Activated T-helper 2 cell treated with anti-CD3 and anti-CD28 coated beads, Interferon-gamma antibody, Interleukin-2, Interleukin-4, amounts not matched to agents 10 μg/mL and 5 μg/mL and 100 μg/mL, durations not matched to agents 14 hours and 24 hours and 36 hours (primary cell): ENCODE measurements around the gene RNF115. TPM values are rescaled to one million over a fixed set of nuclear protein-coding genes. Genes with fewer than 3 reads are reported as not detected.

Experiments used
- DNase-seq: peaks from one replicate; pipeline ENCODE4 v3.0.0; 2021; ENCODE audit warnings: low spot score
- H3K27ac Mint-ChIP-seq: one replicate; pipeline ENCODE4 v1.8.0; 2021; ENCODE audit warnings: mixed read lengths
- H3K27me3 Mint-ChIP-seq: one replicate; pipeline ENCODE4 v1.8.0; 2021; ENCODE audit warnings: low read depth, mixed read lengths
- H3K36me3 Mint-ChIP-seq: one replicate; pipeline ENCODE4 v1.8.0; 2021; ENCODE audit warnings: low read depth, mixed read lengths
- H3K4me1 Mint-ChIP-seq: one replicate; pipeline ENCODE4 v1.8.0; 2021; ENCODE audit warnings: low read depth, mixed read lengths
- H3K4me3 Mint-ChIP-seq: one replicate; pipeline ENCODE4 v1.8.0; 2021; ENCODE audit warnings: low read depth, mild to moderate bottlenecking, moderate library complexity, mixed read lengths
- H3K9me3 Mint-ChIP-seq: one replicate; pipeline ENCODE4 v1.8.0; 2021; ENCODE audit warnings: mixed read lengths
- intact Hi-C: fragments of 100-400 bp; cut with micrococcal nuclease; formaldehyde crosslinking; loops from one replicate; pipeline ENCODE4 v1.15.1; 2023
- total RNA-seq: library from RNA; stranded (reverse); gene quantifications from 2 replicates; pipeline ENCODE4 v1.2.3, GENCODE V29; 2022

RNF115 gene
- total RNA-seq, 1 donor from 2014 or later: 15.5 TPM

DNA sequence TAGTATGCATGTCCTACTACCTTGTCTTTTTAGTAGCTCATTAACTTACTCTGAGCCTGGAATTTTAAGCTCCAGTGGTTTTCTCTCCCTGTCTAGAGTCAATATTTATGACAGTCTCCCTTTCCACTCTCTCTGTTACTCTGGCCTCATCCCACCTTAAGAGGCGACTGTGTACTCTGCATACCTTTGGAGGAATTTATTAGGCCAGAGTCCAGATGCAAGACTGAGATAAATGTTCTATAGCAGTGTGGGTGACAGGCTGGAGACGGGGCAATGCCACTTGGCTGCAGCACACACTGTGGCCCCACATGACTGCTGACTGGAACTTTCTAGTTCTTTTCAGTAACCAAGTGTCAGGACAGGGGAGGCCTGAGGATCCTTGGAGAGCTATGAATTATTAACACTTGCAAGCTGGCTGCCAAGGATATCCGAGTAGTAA, 112.7 kb downstream of the RNF115 start:
- H3K9me3 Mint-ChIP-seq: no peaks in the 10 kb centered on the region
- H3K27ac Mint-ChIP-seq: no peak overlapping the region
- H3K4me3 Mint-ChIP-seq: no peak overlapping the region
- peaks cover 4% of the 10 kb centered on the region for H3K4me1 Mint-ChIP-seq
- DNase-seq: no peak
- no peaks in the 10 kb centered on the region for H3K36me3 Mint-ChIP-seq
- H3K27me3 Mint-ChIP-seq: peaks cover 8% of the 10 kb centered on the region
- intact Hi-C loops: no loop called here

- Mint-ChIP-seq H3K27me3 (peaks cover 10% of the 10 kb centered on the region), H3K4me1 (peaks cover 4% of the 10 kb centered on the region), H3K9me3 (no peaks in the 10 kb centered on the region), H3K36me3 (no peaks in the 10 kb centered on the region), H3K27ac (no peak overlapping the region), H3K4me3 (no peak overlapping the region)
- no peak for DNase-seq
- intact Hi-C loops: no loop called here
Observed at GRCh38 chr1:145710291-145711027, 113.4 kb downstream of the RNF115 start.

- no peak for DNase-seq
- Mint-ChIP-seq H3K27me3 (peaks cover 21% of the 10 kb centered on the region), H3K36me3 (no peaks in the 10 kb centered on the region), H3K4me3 (no peak overlapping the region), H3K27ac (no peak overlapping the region), H3K4me1 (peaks cover 4% of the 10 kb centered on the region), H3K9me3 (no peaks in the 10 kb centered on the region)
- intact Hi-C loops: no loop called here
Observed at GRCh38 chr1:145708063-145708462, 115.8 kb downstream of the RNF115 start.

GRCh38 chr1:145707183-145707867, 116.6 kb downstream of the RNF115 start, which contains the start of gene PDZK1:
Gene PDZK1 (minus strand): TSS chr1:145707368. CDS start chr1:145688021, 19,347 bp downstream.
- Mint-ChIP-seq H3K27me3 (peaks cover 21% of the 10 kb centered on the region), H3K4me3 (no peak within 1 kb of the TSS), H3K9me3 (no peaks in the 10 kb centered on the region), H3K4me1 (peaks cover 4% of the 10 kb centered on the region), H3K36me3 (no peaks in the 10 kb centered on the region), H3K27ac (no peak within 1 kb of the TSS)
- no peak for DNase-seq
- intact Hi-C loops: no loop called here

- Mint-ChIP-seq H3K4me1 (peaks cover 4% of the 10 kb centered on the region), H3K27me3 (peaks cover 23% of the 10 kb centered on the region), H3K27ac (no peak overlapping the region), H3K4me3 (no peak overlapping the region), H3K36me3 (no peaks in the 10 kb centered on the region), H3K9me3 (no peaks in the 10 kb centered on the region)
- DNase-seq: no peak
- intact Hi-C loops: no loop called here
Observed at GRCh38 chr1:145706086-145706664, 117.7 kb downstream of the RNF115 start.

DNA sequence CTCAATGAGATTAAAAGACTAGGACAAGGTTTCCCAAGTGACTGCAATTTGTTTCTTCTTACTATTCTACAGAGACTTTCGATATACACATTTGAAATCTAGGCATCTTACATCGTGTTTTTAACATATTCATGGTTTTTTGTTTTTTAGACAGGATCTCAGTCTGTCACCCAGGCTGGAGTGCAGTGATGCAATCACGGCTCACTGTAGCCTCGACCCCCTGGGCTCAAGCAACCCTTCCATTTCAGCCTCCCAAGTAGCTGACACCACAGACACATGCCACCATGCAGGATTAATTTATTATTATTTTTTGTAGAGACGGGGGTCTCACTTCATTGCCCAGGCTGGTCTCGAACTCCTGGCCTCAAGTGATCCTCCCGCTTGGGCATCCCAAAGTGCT, 118.3 kb downstream of the RNF115 start:
- H3K9me3 Mint-ChIP-seq: no peaks in the 10 kb centered on the region
- intact Hi-C loops: no loop called here
- no peaks in the 10 kb centered on the region for H3K36me3 Mint-ChIP-seq
- H3K27ac Mint-ChIP-seq: no peak overlapping the region
- no peak overlapping the region for H3K4me3 Mint-ChIP-seq
- DNase-seq: no peak
- peaks cover 26% of the 10 kb centered on the region for H3K27me3 Mint-ChIP-seq
- peaks cover 4% of the 10 kb centered on the region for H3K4me1 Mint-ChIP-seq

- Mint-ChIP-seq H3K36me3 (no peaks in the 10 kb centered on the region), H3K27ac (no peak overlapping the region), H3K4me3 (no peak overlapping the region), H3K4me1 (no peaks in the 10 kb centered on the region), H3K27me3 (peaks cover 28% of the 10 kb centered on the region), H3K9me3 (no peaks in the 10 kb centered on the region)
- intact Hi-C loops: no loop called here
- no peak for DNase-seq
Observed at GRCh38 chr1:145702826-145703225, 121.1 kb downstream of the RNF115 start.

GRCh38 chr1:145702052-145702451, 121.8 kb downstream of the RNF115 start:
- no peak for DNase-seq
- Mint-ChIP-seq H3K4me3 (no peak overlapping the region), H3K4me1 (no peaks in the 10 kb centered on the region), H3K9me3 (no peaks in the 10 kb centered on the region), H3K27ac (no peak overlapping the region), H3K36me3 (no peaks in the 10 kb centered on the region), H3K27me3 (peaks cover 31% of the 10 kb centered on the region)
- intact Hi-C loops: no loop called here

DNA sequence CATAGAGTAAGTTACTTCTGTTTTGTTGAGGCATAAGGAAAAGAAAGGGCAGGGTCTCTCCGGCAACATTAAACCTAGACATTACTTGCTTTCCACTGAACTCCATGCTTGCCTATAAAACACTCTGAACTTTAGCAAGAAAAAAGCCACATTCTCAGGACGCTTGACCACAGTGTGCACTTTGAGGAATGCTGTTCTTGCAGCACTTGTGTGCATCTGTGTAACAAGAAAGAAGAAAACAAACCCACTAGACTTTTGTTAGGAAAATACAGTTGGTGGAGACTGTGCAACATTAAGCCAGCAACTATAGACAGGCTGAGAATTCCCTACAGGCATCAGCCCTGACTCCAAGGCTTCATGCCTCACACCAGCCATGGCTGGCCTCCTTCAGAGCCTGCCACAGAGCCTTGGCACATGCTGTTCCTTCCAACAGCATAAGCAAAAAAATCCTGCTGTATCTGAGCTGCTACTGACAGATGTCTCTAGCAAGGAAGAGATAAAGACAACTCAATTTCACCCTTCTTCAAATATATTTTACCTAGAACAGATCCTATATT, 122.5 kb downstream of the RNF115 start:
- Mint-ChIP-seq H3K4me3 (no peak overlapping the region), H3K4me1 (no peaks in the 10 kb centered on the region), H3K36me3 (no peaks in the 10 kb centered on the region), H3K9me3 (no peaks in the 10 kb centered on the region), H3K27ac (no peak overlapping the region), H3K27me3 (peaks cover 31% of the 10 kb centered on the region)
- intact Hi-C loops: no loop called here
- no peak for DNase-seq

GRCh38 chr1:145696630-145696960, 127.3 kb downstream of the RNF115 start:
- peaks cover 18% of the 10 kb centered on the region for H3K27me3 Mint-ChIP-seq
- H3K9me3 Mint-ChIP-seq: no peaks in the 10 kb centered on the region
- no peak for DNase-seq

GRCh38 chr1:145695821-145696629, 127.9 kb downstream of the RNF115 start:
- Mint-ChIP-seq H3K4me1 (peaks cover 3% of the 10 kb centered on the region), H3K36me3 (no peaks in the 10 kb centered on the region), H3K27me3 (peaks cover 16% of the 10 kb centered on the region), H3K27ac (no peak overlapping the region), H3K4me3 (no peak overlapping the region), H3K9me3 (no peaks in the 10 kb centered on the region)
- intact Hi-C loops: no loop called here
- DNase-seq: no peak

More at GRCh38 chr1:145696630-145696960, 127.3 kb downstream of the RNF115 start:
- Mint-ChIP-seq H3K4me3 (no peak overlapping the region), H3K27ac (no peak overlapping the region), H3K36me3 (no peaks in the 10 kb centered on the region), H3K4me1 (no peaks in the 10 kb centered on the region)
- intact Hi-C loops: no loop called here

GRCh38 chr1:145692785-145693443, 131.0 kb downstream of the RNF115 start:
- Mint-ChIP-seq H3K36me3 (no peaks in the 10 kb centered on the region), H3K4me3 (no peak overlapping the region), H3K4me1 (peaks cover 22% of the 10 kb centered on the region), H3K27ac (no peak overlapping the region), H3K27me3 (peaks cover 4% of the 10 kb centered on the region), H3K9me3 (no peaks in the 10 kb centered on the region)
- intact Hi-C loops: no loop called here
- DNase-seq: no peak
